GM21447 (cell line): ENCODE data around the gene USP11.
A peak's percentile ranks its signal among the peaks of the same experiment; 100 is the strongest.

Source experiments
- ATAC-seq: cut with Tn5 transposase; IDR thresholded peaks from one replicate; pipeline ENCODE4 v1.9.1; 2021; ENCODE audit not compliant: unreplicated experiment

USP11 gene

GRCh38 chrX:47232803-47233332 lies at the start of gene USP11:
TSS of gene USP11 (plus strand) at chrX:47233009. CDS start at chrX:47233044, 35 bp downstream.
- peak; percentile 21 for ATAC-seq

DNA sequence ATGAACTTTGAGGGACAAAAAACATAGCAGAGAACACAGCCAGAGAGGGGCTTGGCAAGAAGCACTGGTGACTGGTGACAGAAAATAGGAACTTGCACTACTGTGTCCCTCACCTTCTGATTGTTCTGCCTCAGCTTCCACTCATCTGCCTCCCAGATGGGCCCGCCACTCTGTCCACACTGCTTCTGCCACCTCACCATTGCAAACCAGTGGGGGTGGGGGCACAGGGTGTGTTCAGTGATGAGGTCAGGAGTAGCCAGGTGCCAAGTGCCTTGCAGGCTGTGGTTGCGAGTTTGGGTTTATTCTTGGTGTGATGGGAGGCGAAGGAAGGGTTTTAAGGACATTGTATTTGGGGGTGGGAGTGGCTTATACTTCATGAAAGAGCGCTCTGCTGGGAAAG lies 48.3 kb upstream of the USP11 start:
- ATAC-seq = no peak

GRCh38 chrX:47185241-47185640 lies 47.6 kb upstream of the USP11 start:
- no peak for ATAC-seq

GRCh38 chrX:47186096-47186740 lies 46.6 kb upstream of the USP11 start:
- no peak for ATAC-seq

DNA sequence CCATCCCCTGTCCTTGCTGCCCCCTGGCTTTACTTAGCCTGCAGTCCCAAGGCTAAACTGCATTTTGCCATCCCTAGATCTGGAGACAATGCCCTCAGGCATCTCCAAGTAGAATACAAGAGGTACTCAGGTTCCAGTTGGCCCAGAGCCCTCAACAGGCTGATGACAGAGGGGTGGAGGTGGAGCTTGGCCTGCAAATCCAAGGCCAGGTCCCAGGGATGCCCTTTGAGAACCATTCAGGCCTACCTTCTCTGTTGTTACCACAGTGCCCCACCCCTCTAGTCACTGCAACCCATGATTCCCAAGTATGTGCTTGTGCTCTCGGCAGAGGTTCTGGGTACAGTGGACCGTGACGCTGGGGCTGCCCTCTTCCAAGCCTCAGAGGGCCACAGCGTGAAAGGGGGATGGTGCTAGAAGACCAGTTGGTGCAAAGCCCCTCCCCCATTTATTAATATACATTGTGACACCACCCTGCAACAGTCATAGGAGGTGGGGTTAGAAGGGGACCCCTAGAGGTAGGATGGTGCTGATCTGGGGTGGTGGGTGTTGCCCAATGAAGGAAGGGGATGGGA lies 45.6 kb upstream of the USP11 start:
- no peak for ATAC-seq

GRCh38 chrX:47189906-47190305 lies 42.9 kb upstream of the USP11 start:
- no peak for ATAC-seq

GRCh38 chrX:47190445-47191269 lies 42.2 kb upstream of the USP11 start:
- ATAC-seq = peak; percentile 49

- no peak for ATAC-seq
These were observed 41.5 kb upstream of the USP11 start for GRCh38 chrX:47191331-47191730.

- no peak for ATAC-seq
These were observed 40.9 kb upstream of the USP11 start for GRCh38 chrX:47191806-47192401.

GRCh38 chrX:47193475-47194193 lies 39.2 kb upstream of the USP11 start, which contains the start of gene UBA1:
TSS of gene UBA1 (plus strand) at chrX:47193829. CDS start at chrX:47198803, 4,974 bp downstream.
- peak; percentile 54 for ATAC-seq

- ATAC-seq = no peak
These were observed 38.5 kb upstream of the USP11 start for GRCh38 chrX:47194194-47194787.

GRCh38 chrX:47196098-47196497 lies 36.7 kb upstream of the USP11 start:
- no peak for ATAC-seq

GRCh38 chrX:47197526-47197925 lies 35.3 kb upstream of the USP11 start:
- ATAC-seq = no peak

- ATAC-seq = no peak
These were observed 34.7 kb upstream of the USP11 start for GRCh38 chrX:47198026-47198686.

GRCh38 chrX:47198687-47199080 lies 34.1 kb upstream of the USP11 start:
- no peak for ATAC-seq

GRCh38 chrX:47199286-47199685 lies 33.5 kb upstream of the USP11 start:
- ATAC-seq = no peak

GRCh38 chrX:47200385-47201150 lies 32.2 kb upstream of the USP11 start:
- no peak for ATAC-seq

GRCh38 chrX:47201345-47201944 lies 31.4 kb upstream of the USP11 start:
- ATAC-seq = no peak

- no peak for ATAC-seq
These were observed 30.5 kb upstream of the USP11 start for GRCh38 chrX:47202316-47202715.
